Measurements from ENCODE around the gene RGS6.

DNA sequence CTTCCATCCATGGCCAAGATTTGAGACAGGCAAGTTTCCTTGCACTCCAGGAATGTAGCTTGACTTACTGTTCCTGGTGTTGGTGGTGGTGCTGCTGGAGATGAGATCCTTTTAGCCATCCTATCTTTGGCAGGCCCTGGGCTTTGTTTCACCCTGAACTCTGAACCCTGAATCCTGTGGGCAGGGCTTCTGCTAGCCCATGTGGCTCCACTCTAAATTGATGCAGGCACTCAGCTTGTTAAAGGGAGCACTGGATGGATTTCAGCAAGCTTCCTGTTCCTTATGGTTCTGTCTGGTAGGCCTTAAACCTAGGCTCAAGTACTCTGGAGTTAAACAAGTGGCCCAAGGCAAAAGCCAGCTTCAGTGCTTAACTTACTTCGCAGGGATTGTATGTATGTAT is 138.2 kb downstream of the RGS6 start:
- TF ChIP-seq, protein P1, sequence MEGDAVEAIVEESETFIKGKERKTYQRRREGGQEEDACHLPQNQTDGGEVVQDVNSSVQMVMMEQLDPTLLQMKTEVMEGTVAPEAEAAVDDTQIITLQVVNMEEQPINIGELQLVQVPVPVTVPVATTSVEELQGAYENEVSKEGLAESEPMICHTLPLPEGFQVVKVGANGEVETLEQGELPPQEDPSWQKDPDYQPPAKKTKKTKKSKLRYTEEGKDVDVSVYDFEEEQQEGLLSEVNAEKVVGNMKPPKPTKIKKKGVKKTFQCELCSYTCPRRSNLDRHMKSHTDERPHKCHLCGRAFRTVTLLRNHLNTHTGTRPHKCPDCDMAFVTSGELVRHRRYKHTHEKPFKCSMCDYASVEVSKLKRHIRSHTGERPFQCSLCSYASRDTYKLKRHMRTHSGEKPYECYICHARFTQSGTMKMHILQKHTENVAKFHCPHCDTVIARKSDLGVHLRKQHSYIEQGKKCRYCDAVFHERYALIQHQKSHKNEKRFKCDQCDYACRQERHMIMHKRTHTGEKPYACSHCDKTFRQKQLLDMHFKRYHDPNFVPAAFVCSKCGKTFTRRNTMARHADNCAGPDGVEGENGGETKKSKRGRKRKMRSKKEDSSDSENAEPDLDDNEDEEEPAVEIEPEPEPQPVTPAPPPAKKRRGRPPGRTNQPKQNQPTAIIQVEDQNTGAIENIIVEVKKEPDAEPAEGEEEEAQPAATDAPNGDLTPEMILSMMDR (conservative IDR thresholded peaks at IDR 0.05; ENCODE audit: low read length), result no peak
- no peak for TF ChIP-seq EZH2phosphoT487 (IDR thresholded peaks at IDR 0.05; ENCODE audit: borderline replicate concordance, low read depth, low read length)

Data from OCI-LY7 (cell line).